ENCODE data around the gene ANKS1A.
"Not testable (repeated sequence)": the region's sequence is repeated elsewhere in the genome, so short reads cannot be mapped to it uniquely, and the experiment has no call there.

Gene ANKS1A

GRCh38 chr6:34928220-34928619 is 39.2 kb downstream of the ANKS1A start:
- DNase-seq (ENCODE audit: low read depth, low spot score) = no peak
- H3K4me3 ChIP-seq (ENCODE audit: low read depth, low read length) = no peak overlapping the region
- in situ Hi-C loops (cut with HindIII; ENCODE audit: low sequenced_read_pairs) = no loop called here
- TF ChIP-seq CTCF (IDR thresholded peaks at IDR 0.05; ENCODE audit: low read depth, low read length) = no peak

GRCh38 chr6:34928695-34929094 is 39.6 kb downstream of the ANKS1A start:
- in situ Hi-C loops (cut with HindIII; ENCODE audit: low sequenced_read_pairs) = no loop called here
- no peak for TF ChIP-seq CTCF (IDR thresholded peaks at IDR 0.05; ENCODE audit: low read depth, low read length)
- H3K4me3 ChIP-seq (ENCODE audit: low read depth, low read length) = no peak overlapping the region
- no peak for DNase-seq (ENCODE audit: low read depth, low spot score)

- no peak for TF ChIP-seq CTCF (IDR thresholded peaks at IDR 0.05; ENCODE audit: low read depth, low read length)
- in situ Hi-C loops (cut with HindIII; ENCODE audit: low sequenced_read_pairs) = no loop called here
- H3K4me3 ChIP-seq (ENCODE audit: low read depth, low read length) = no peak overlapping the region
- DNase-seq (ENCODE audit: low read depth, low spot score) = no peak
Measured at GRCh38 chr6:34929241-34929978, 40.4 kb downstream of the ANKS1A start.

- no peak for DNase-seq (ENCODE audit: low read depth, low spot score)
- TF ChIP-seq CTCF (IDR thresholded peaks at IDR 0.05; ENCODE audit: low read depth, low read length) = no peak
- no peak overlapping the region for H3K4me3 ChIP-seq (ENCODE audit: low read depth, low read length)
- in situ Hi-C loops (cut with HindIII; ENCODE audit: low sequenced_read_pairs) = no loop called here
Measured at GRCh38 chr6:34930221-34930620, 41.2 kb downstream of the ANKS1A start.

GRCh38 chr6:34932202-34932601 is 43.1 kb downstream of the ANKS1A start:
- H3K4me3 ChIP-seq (ENCODE audit: low read depth, low read length); in situ Hi-C loops (cut with HindIII; ENCODE audit: low sequenced_read_pairs); DNase-seq (ENCODE audit: low read depth, low spot score): not testable (repeated sequence)

- no peak overlapping the region for H3K4me3 ChIP-seq (ENCODE audit: low read depth, low read length)
- in situ Hi-C loops (cut with HindIII; ENCODE audit: low sequenced_read_pairs) = no loop called here
- TF ChIP-seq CTCF (IDR thresholded peaks at IDR 0.05; ENCODE audit: low read depth, low read length) = no peak
- DNase-seq (ENCODE audit: low read depth, low spot score) = peak; percentile 49
Measured at GRCh38 chr6:34934516-34934915, 45.5 kb downstream of the ANKS1A start.

- no peak overlapping the region for H3K4me3 ChIP-seq (ENCODE audit: low read depth, low read length)
- no peak for DNase-seq (ENCODE audit: low read depth, low spot score)
- no peak for TF ChIP-seq CTCF (IDR thresholded peaks at IDR 0.05; ENCODE audit: low read depth, low read length)
- in situ Hi-C loops (cut with HindIII; ENCODE audit: low sequenced_read_pairs) = no loop called here
Measured at GRCh38 chr6:34938268-34938667, 49.2 kb downstream of the ANKS1A start.

All from astrocyte of the spinal cord (primary cell).